Panc1 (cell line): ENCODE results near the gene FGFRL1.

Experiments used
- POLR2AphosphoS5 ChIP-seq: IDR thresholded peaks from 2 replicates; pipeline ENCODE4 v1.6.1; 2012; ENCODE audit warnings: mild to moderate bottlenecking, low read depth, low read length, moderate library complexity
- TF ChIP-seq, protein P1 (sequence below): fragments of 450-650 bp; IDR thresholded peaks from 2 replicates; pipeline ENCODE4 v1.5.1; 2017; ENCODE audit warnings: mild to moderate bottlenecking
- TF ChIP-seq, protein P2 (sequence below), 2 experiments: IDR thresholded peaks; 2 replicates each; pipeline ENCODE4 v1.6.1; 2011 to 2012; ENCODE audit warnings: low read depth in 2 of 2, control low read depth in 1 of 2, low read length in 1 of 2, mild to moderate bottlenecking in 1 of 2, moderate library complexity in 1 of 2; ENCODE audit not compliant: insufficient read depth in 1 of 2

DNA sequence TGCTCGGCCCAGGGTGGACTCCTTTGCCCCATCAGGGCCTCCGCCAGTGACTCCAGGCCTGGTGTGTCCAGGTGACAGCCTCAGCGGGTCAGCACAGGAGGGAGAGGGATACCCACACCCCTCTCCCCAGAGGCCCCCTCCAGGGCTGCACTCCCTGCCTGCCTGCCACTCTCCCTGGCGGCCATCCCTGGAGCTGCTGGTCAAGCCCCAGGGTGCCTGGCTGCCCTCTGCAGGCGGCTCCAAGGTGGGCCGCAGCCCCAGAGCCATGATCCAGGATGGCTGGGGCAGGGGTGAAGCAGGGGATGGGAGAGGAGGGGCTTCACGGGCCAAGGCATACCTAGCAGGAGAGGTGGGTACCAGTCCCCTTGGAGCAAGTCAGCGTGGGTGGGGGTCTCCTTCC lies 3.8 kb downstream of the FGFRL1 start:
- TF ChIP-seq, protein P1, sequence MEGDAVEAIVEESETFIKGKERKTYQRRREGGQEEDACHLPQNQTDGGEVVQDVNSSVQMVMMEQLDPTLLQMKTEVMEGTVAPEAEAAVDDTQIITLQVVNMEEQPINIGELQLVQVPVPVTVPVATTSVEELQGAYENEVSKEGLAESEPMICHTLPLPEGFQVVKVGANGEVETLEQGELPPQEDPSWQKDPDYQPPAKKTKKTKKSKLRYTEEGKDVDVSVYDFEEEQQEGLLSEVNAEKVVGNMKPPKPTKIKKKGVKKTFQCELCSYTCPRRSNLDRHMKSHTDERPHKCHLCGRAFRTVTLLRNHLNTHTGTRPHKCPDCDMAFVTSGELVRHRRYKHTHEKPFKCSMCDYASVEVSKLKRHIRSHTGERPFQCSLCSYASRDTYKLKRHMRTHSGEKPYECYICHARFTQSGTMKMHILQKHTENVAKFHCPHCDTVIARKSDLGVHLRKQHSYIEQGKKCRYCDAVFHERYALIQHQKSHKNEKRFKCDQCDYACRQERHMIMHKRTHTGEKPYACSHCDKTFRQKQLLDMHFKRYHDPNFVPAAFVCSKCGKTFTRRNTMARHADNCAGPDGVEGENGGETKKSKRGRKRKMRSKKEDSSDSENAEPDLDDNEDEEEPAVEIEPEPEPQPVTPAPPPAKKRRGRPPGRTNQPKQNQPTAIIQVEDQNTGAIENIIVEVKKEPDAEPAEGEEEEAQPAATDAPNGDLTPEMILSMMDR: no peak; the same call in 1 of the 2 replicates
- TF ChIP-seq POLR2AphosphoS5: no peak
- TF ChIP-seq, protein P2, sequence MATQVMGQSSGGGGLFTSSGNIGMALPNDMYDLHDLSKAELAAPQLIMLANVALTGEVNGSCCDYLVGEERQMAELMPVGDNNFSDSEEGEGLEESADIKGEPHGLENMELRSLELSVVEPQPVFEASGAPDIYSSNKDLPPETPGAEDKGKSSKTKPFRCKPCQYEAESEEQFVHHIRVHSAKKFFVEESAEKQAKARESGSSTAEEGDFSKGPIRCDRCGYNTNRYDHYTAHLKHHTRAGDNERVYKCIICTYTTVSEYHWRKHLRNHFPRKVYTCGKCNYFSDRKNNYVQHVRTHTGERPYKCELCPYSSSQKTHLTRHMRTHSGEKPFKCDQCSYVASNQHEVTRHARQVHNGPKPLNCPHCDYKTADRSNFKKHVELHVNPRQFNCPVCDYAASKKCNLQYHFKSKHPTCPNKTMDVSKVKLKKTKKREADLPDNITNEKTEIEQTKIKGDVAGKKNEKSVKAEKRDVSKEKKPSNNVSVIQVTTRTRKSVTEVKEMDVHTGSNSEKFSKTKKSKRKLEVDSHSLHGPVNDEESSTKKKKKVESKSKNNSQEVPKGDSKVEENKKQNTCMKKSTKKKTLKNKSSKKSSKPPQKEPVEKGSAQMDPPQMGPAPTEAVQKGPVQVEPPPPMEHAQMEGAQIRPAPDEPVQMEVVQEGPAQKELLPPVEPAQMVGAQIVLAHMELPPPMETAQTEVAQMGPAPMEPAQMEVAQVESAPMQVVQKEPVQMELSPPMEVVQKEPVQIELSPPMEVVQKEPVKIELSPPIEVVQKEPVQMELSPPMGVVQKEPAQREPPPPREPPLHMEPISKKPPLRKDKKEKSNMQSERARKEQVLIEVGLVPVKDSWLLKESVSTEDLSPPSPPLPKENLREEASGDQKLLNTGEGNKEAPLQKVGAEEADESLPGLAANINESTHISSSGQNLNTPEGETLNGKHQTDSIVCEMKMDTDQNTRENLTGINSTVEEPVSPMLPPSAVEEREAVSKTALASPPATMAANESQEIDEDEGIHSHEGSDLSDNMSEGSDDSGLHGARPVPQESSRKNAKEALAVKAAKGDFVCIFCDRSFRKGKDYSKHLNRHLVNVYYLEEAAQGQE (IDR thresholded peaks at IDR 0.05; ENCODE audit: insufficient read depth in 1 of 2, low read depth in 2 of 2, low read length in 1 of 2): no peak
